ENCODE data around the gene AKNA. TPM values are rescaled to one million over a fixed set of nuclear protein-coding genes. Genes with fewer than 3 reads are reported as not detected.

The AKNA gene
- total and polyA plus RNA-seq, 2 of the 8 experiments (the other 6 are each of a cell fraction or from before 2014, with no cell fraction given), result 21.0 to 27.4 TPM

- H3K23me2 ChIP-seq (ENCODE audit: low read depth, low read length), result no peaks in the 10 kb centered on the region
- H4K8ac ChIP-seq (ENCODE audit: extremely low read depth, insufficient read depth, low read length), result no peak overlapping the region
- no peak overlapping the region for H3K4me3 ChIP-seq (ENCODE audit: extremely low read depth in 1 of 4, insufficient read depth in 2 of 4, low read depth in 3 of 4, low read length in 4 of 4)
- no peak overlapping the region; the same call in 1 of the 2 replicates for H3K18ac ChIP-seq (ENCODE audit: extremely low read depth, low read length)
- H3K27ac ChIP-seq (ENCODE audit: low read depth, low read length), result no peak overlapping the region
- no peak overlapping the region for H3K4ac ChIP-seq (replicated peaks; ENCODE audit: insufficient read length, low read depth, low read length)
- H3K27me3 ChIP-seq (replicated peaks in 1 of 4; ENCODE audit: control insufficient read depth in 3 of 4, extremely low read depth in 1 of 4, insufficient read depth in 3 of 4, low read length in 3 of 4), result no peaks in the 10 kb centered on the region
- no peaks in the 10 kb centered on the region for H3K79me1 ChIP-seq (ENCODE audit: low read depth, low read length)
- H3K4me1 ChIP-seq (replicated peaks in 1 of 4; ENCODE audit: control insufficient read depth in 3 of 4, insufficient read depth in 4 of 4, low read length in 3 of 4), result no peaks in the 10 kb centered on the region
- no peak overlapping the region for H4K5ac ChIP-seq (ENCODE audit: insufficient read length, low read depth, low read length)
- H3K4me2 ChIP-seq (ENCODE audit: insufficient read depth in 1 of 2, low read depth in 2 of 2, low read length in 2 of 2), result no peak overlapping the region
- ChIA-PET POLR2A (ENCODE audit: partially characterized antibody) (no interaction called here), CTCF (ENCODE audit: partially characterized antibody) (no interaction called here)
- H2BK5ac ChIP-seq (ENCODE audit: low read depth, low read length), result no peak overlapping the region
- no peaks in the 10 kb centered on the region for H3K9me3 ChIP-seq (ENCODE audit: insufficient read depth in 2 of 2, low read depth in 1 of 2, low read length in 1 of 2)
- H2BK12ac ChIP-seq (ENCODE audit: low read depth, low read length), result no peak overlapping the region
- no peak for DNase-seq (ENCODE audit: low read depth in 1 of 2, low spot score in 2 of 2)
- no peak overlapping the region for H2BK120ac ChIP-seq (replicated peaks; ENCODE audit: low read depth, low read length)
- H3K79me2 ChIP-seq (ENCODE audit: control insufficient read depth in 1 of 2, insufficient read depth in 2 of 2, low read length in 2 of 2), result no peaks in the 10 kb centered on the region
- no peaks in the 10 kb centered on the region for H4K20me1 ChIP-seq (replicated peaks in 1 of 2; ENCODE audit: control insufficient read depth in 1 of 2, insufficient read depth in 2 of 2, low read length in 2 of 2)
- no peak overlapping the region for H2BK20ac ChIP-seq (ENCODE audit: low read length)
- no peak overlapping the region for H3K14ac ChIP-seq (ENCODE audit: insufficient read length)
- H4K91ac ChIP-seq (replicated peaks; ENCODE audit: insufficient read length, low read length), result no peak overlapping the region
- no peak overlapping the region for H3K23ac ChIP-seq (ENCODE audit: insufficient read length)
- H3K56ac ChIP-seq (replicated peaks; ENCODE audit: insufficient read length, low read depth, low read length), result no peak overlapping the region
- no peak for FAIRE-seq
- no peak overlapping the region for H2BK15ac ChIP-seq (ENCODE audit: low read length)
- no peak overlapping the region for H2AFZ ChIP-seq (ENCODE audit: low read length)
- H3K36me3 ChIP-seq (ENCODE audit: control insufficient read depth in 2 of 4, insufficient read depth in 4 of 4, low read length in 3 of 4), result no peaks in the 10 kb centered on the region; a peak in 2 of 8 replicates
- WGBS, 2 experiments (ENCODE audit: extremely low coverage in 1 of 2, insufficient coverage in 1 of 2, insufficient read length in 1 of 2, insufficient replicate concordance in 2 of 2, low coverage in 1 of 2, low lambda C conversion rate in 2 of 2, missing lambda C conversion rate in 1 of 2), result 88% methylated on average over 7 of the region's 8 CpGs; no CpG with 5 or more reads in 1 of the 2 experiments
- H2AK5ac ChIP-seq (ENCODE audit: low read depth, low read length), result no peak overlapping the region
- no peak overlapping the region for H3K9ac ChIP-seq (replicated peaks in 1 of 4; ENCODE audit: extremely low read depth in 1 of 4, low read depth in 3 of 4, low read length in 3 of 4)
- no peak for TF ChIP-seq TAF7 (optimal IDR thresholded peaks at IDR 0.05; ENCODE audit: borderline replicate concordance, low read depth, low read length)
- TF ChIP-seq SIX5 (IDR thresholded peaks at IDR 0.05; ENCODE audit: low read depth, low read length), result no peak
- no peak for TF ChIP-seq POLR2AphosphoS5 (IDR thresholded peaks at IDR 0.05; ENCODE audit: low read depth, low read length)
- no peak for TF ChIP-seq CEBPB (IDR thresholded peaks at IDR 0.05; ENCODE audit: low read depth, low read length)
- no peak for TF ChIP-seq BACH1 (IDR thresholded peaks at IDR 0.05; ENCODE audit: low read length)
- no peak for TF ChIP-seq TAF1 (IDR thresholded peaks at IDR 0.05; ENCODE audit: low read depth, low read length)
- TF ChIP-seq MAFK (IDR thresholded peaks at IDR 0.05; ENCODE audit: low read depth, low read length), result no peak
- no peak for TF ChIP-seq RFX5 (IDR thresholded peaks at IDR 0.05; ENCODE audit: borderline replicate concordance, low read depth, low read length)
Observed at GRCh38 chr9:114312513-114312875, 75.3 kb downstream of the AKNA start.
